HCT116 (cell line): Measurements from ENCODE around the gene RPTOR. TPM values are rescaled to one million over a fixed set of nuclear protein-coding genes. Genes with fewer than 3 reads are reported as not detected.

ENCODE experiments used
- ATAC-seq: fragments of 200-7000 bp; cut with Tn5 transposase; 2 replicates; pipeline ENCODE4 v1.9.1; 2020; ENCODE audit warnings: mild to moderate bottlenecking, moderate library complexity
- BruUV-seq: library from RNA; stranded (reverse); fragments of 400-500 nt; replicated peaks from 2 replicates; lab custom pipeline; 2021; lab: Mats Ljungman, UMichigan
- CTCF ChIA-PET: fragments of 300-600 bp; sonication (Branson Sonifier 250); formaldehyde crosslinking; loops from one replicate; lab custom pipeline; 2021; ENCODE audit warnings: antibody characterized with exemption; lab: Charles Lee
- POLR2A ChIA-PET: fragments of 300-600, 350-600 bp; sonication (Branson Sonifier 250); formaldehyde crosslinking; loops from one replicate; lab custom pipeline; 2021; ENCODE audit warnings: antibody characterized with exemption; lab: Charles Lee
- RAD21 ChIA-PET, 2 experiments: fragments of 300-600 bp; sonication (Branson Sonifier 250); formaldehyde crosslinking; loops; one replicate each; lab custom pipeline; 2023; ENCODE audit warnings: low total read pairs in 2 of 2; ENCODE audit not compliant: uncharacterized antibody in 2 of 2, unreplicated experiment in 2 of 2, low non-redundant PET in 1 of 2; lab: Charles Lee
- DNase-seq: peaks from one replicate; pipeline ENCODE4 v3.0.0-alpha.2; 2010; ENCODE audit warnings: low read depth, low spot score
- H2AFZ ChIP-seq: fragments of 200-600 bp; shearing (Covaris generic), sonication (generic); 2 replicates; pipeline ENCODE4 v1.6.1; 2017; ENCODE audit warnings: low read depth, mixed run types, mixed read lengths, antibody characterized with exemption, low read length; ENCODE audit not compliant: poor library complexity, severe bottlenecking
- H3K27ac ChIP-seq: 2 replicates; pipeline ENCODE4 v1.5.1; 2012; ENCODE audit warnings: low read depth, low read length
- H3K27me3 ChIP-seq: fragments of 200-600 bp; sonication (generic); 2 replicates; pipeline ENCODE4 v1.6.1; 2016; ENCODE audit warnings: mixed run types, low read length, mixed read lengths; ENCODE audit not compliant: insufficient read depth
- H3K36me3 ChIP-seq, 2 experiments: fragments of 200-500 bp in 1 of 2; fragments of 200-600 bp in 1 of 2; sonication (Bioruptor generic) in 1 of 2; sonication (generic) in 1 of 2; 2 replicates each; pipeline versions ENCODE4 v1.5.1 to v1.6.1; 2014 to 2016; ENCODE audit warnings: low read length in 2 of 2, inconsistent platforms in 1 of 2, mixed read lengths in 1 of 2, mixed run types in 1 of 2; ENCODE audit not compliant: insufficient read depth in 2 of 2, control insufficient read depth in 1 of 2
- H3K4me1 ChIP-seq, 2 experiments: fragments of 200-600 bp in 1 of 2; sonication (generic) in 1 of 2; 2 replicates each; pipeline versions ENCODE4 v1.5.1 to v1.6.1; 2012 to 2017; ENCODE audit warnings: low read length in 2 of 2, inconsistent platforms in 1 of 2, mild to moderate bottlenecking in 1 of 2, mixed read lengths in 1 of 2, mixed run types in 1 of 2, moderate library complexity in 1 of 2; ENCODE audit not compliant: insufficient read depth in 2 of 2, control insufficient read depth in 1 of 2
- H3K4me2 ChIP-seq: fragments of 200-600 bp; sonication (generic); 2 replicates; pipeline ENCODE4 v1.6.1; 2017; ENCODE audit warnings: mixed run types, low read length, mixed read lengths
- H3K4me3 ChIP-seq, 2 experiments: fragments of 200-600 bp in 1 of 2; sonication (generic) in 1 of 2; replicated peaks in 1 of 2; 2 replicates each; pipeline ENCODE4 v1.5.1; 2011 to 2016; ENCODE audit warnings: low read length in 2 of 2, control low read depth in 1 of 2, low read depth in 1 of 2, mild to moderate bottlenecking in 1 of 2, mixed read lengths in 1 of 2, mixed run types in 1 of 2
- H3K79me2 ChIP-seq: fragments of 200-600 bp; sonication (generic); 2 replicates; pipeline ENCODE4 v1.6.1; 2017; ENCODE audit warnings: mild to moderate bottlenecking, mixed run types, low read length, moderate library complexity, mixed read lengths; ENCODE audit not compliant: insufficient read depth
- H3K9ac ChIP-seq: fragments of 200-600 bp; sonication (generic); 2 replicates; pipeline ENCODE4 v1.6.1; 2016; ENCODE audit warnings: low read length, mixed read lengths
- H3K9me2 ChIP-seq: fragments of 200-600 bp; sonication (generic), shearing (Covaris generic); 2 replicates; pipeline ENCODE4 v1.6.1; 2017; ENCODE audit warnings: mixed run types, mild to moderate bottlenecking, moderate library complexity; ENCODE audit not compliant: insufficient read depth
- H3K9me3 ChIP-seq, 2 experiments: fragments of 200-500 bp in 1 of 2; fragments of 200-600 bp in 1 of 2; sonication (Bioruptor generic) in 1 of 2; sonication (generic) in 1 of 2; 2 replicates each; pipeline ENCODE4 v1.6.1; 2014 to 2017; ENCODE audit warnings: low read length in 2 of 2, mixed read lengths in 2 of 2, inconsistent platforms in 1 of 2, low read depth in 1 of 2, mild to moderate bottlenecking in 1 of 2, mixed run types in 1 of 2, moderate library complexity in 1 of 2; ENCODE audit not compliant: control insufficient read depth in 1 of 2, insufficient read depth in 1 of 2
- H4K20me1 ChIP-seq: fragments of 200-600 bp; sonication (generic), shearing (Covaris generic); 2 replicates; pipeline ENCODE4 v1.6.1; 2017; ENCODE audit warnings: mixed run types, mild to moderate bottlenecking, moderate library complexity; ENCODE audit not compliant: insufficient read depth
- CEBPB ChIP-seq: IDR thresholded peaks from 2 replicates; pipeline ENCODE4 v1.6.1; 2012; ENCODE audit warnings: low read depth
- JUND ChIP-seq: IDR thresholded peaks from 2 replicates; pipeline ENCODE4 v1.6.1; 2012
- POLR2A ChIP-seq: IDR thresholded peaks from 2 replicates; pipeline ENCODE4 v1.7.0; 2011; ENCODE audit warnings: borderline replicate concordance; ENCODE audit not compliant: insufficient read depth, insufficient read length; ENCODE audit errors: extremely low read depth
- SP1 ChIP-seq: IDR thresholded peaks from 2 replicates; pipeline ENCODE4 v1.6.1; 2012; ENCODE audit warnings: low read depth
- SRF ChIP-seq: IDR thresholded peaks from 2 replicates; pipeline ENCODE4 v1.6.1; 2012; ENCODE audit warnings: low read depth
- ZNF274 ChIP-seq: fragments of 200-500 bp; sonication (Bioruptor generic); IDR thresholded peaks from 2 replicates; pipeline ENCODE4 v1.6.1; 2014; ENCODE audit warnings: mild to moderate bottlenecking, low read depth, low read length, inconsistent platforms
- intact Hi-C: fragments of 100-400 bp; cut with micrococcal nuclease; formaldehyde crosslinking; loops from 2 replicates; pipeline ENCODE4 v1.10.0; 2022
- total RNA-seq: library from RNA; stranded (reverse); gene quantifications from one replicate; pipeline ENCODE4 v1.2.1, GENCODE V29; 2021; ENCODE audit not compliant: unreplicated experiment
- TF ChIP-seq, protein P1 (sequence below): IDR thresholded peaks from 2 replicates; pipeline ENCODE4 v1.6.1; 2012; ENCODE audit warnings: low read depth
- TF ChIP-seq, protein P2 (sequence below): IDR thresholded peaks from 2 replicates; pipeline ENCODE4 v1.6.1; 2012
- TF ChIP-seq, protein P3 (sequence below), 3 experiments: fragments of 200-600 bp in 1 of 3; sonication (generic) in 1 of 3; IDR thresholded peaks in 2 of 3; conservative IDR thresholded peaks in 1 of 3; 2 replicates each; pipeline ENCODE4 v1.5.1; 2012 to 2017; ENCODE audit warnings: low read depth in 2 of 3, low read length in 2 of 3, antibody characterized with exemption in 1 of 3, borderline replicate concordance in 1 of 3, control low read depth in 1 of 3, mild to moderate bottlenecking in 1 of 3, mixed read lengths in 1 of 3, mixed run types in 1 of 3, moderate library complexity in 1 of 3; ENCODE audit not compliant: insufficient read depth in 1 of 3

RPTOR gene
- total RNA-seq, 1 experiment from 2014 or later: 69.5 TPM

DNA sequence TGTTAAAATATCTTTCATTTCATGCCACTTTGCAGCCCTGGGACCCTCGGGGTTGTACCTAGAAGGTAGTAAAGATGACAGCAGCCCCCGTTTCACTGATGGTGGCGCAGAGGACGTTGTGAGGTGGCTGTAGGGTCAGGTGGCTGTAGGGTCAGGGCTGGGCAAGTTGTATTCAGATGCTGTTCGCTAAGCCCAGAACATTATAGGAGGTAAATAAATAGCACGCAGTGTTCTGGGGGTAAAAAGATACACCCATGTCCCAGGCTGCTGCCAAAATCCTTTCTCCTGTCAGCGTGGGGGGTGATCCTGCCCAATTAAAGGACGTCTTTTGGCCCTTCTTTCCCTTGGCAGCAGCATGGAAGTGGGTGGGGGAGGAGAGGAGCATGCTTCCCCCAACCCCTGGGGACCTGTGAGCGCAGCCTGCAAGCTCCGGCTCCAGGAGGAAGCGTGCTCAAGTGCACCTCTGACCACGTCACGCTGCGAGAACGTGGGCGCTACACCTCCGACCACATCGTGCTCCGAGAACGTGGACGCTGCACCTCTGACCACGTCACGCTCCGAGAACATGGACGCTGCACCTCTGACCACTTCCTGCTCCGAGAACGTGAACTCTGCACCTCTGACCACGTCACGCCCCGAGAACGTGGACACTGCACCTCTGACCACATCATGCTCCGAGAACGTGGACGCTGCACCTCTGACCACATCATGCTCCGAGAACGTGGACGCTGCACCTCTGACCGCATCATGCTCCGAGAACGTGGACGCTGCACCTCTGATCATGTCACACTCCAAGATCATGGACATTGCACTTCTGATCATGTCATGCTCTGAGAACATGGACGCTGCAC is 182.1 kb downstream of the RPTOR start:
- H3K4me2 ChIP-seq: no peak overlapping the region
- peaks cover 13 to 23% of the 10 kb centered on the region in 2 experiments for H3K4me1 ChIP-seq
- intact Hi-C loops: no loop called here
- no peaks in the 10 kb centered on the region for H3K9me2 ChIP-seq
- H4K20me1 ChIP-seq: no peaks in the 10 kb centered on the region
- no peak overlapping the region for H3K4me3 ChIP-seq
- no peak overlapping the region for H2AFZ ChIP-seq
- ChIA-PET RAD21 (no interaction called here), CTCF (no interaction called here), POLR2A (no interaction called here)
- H3K9ac ChIP-seq: no peak overlapping the region
- TF ChIP-seq, protein P1, sequence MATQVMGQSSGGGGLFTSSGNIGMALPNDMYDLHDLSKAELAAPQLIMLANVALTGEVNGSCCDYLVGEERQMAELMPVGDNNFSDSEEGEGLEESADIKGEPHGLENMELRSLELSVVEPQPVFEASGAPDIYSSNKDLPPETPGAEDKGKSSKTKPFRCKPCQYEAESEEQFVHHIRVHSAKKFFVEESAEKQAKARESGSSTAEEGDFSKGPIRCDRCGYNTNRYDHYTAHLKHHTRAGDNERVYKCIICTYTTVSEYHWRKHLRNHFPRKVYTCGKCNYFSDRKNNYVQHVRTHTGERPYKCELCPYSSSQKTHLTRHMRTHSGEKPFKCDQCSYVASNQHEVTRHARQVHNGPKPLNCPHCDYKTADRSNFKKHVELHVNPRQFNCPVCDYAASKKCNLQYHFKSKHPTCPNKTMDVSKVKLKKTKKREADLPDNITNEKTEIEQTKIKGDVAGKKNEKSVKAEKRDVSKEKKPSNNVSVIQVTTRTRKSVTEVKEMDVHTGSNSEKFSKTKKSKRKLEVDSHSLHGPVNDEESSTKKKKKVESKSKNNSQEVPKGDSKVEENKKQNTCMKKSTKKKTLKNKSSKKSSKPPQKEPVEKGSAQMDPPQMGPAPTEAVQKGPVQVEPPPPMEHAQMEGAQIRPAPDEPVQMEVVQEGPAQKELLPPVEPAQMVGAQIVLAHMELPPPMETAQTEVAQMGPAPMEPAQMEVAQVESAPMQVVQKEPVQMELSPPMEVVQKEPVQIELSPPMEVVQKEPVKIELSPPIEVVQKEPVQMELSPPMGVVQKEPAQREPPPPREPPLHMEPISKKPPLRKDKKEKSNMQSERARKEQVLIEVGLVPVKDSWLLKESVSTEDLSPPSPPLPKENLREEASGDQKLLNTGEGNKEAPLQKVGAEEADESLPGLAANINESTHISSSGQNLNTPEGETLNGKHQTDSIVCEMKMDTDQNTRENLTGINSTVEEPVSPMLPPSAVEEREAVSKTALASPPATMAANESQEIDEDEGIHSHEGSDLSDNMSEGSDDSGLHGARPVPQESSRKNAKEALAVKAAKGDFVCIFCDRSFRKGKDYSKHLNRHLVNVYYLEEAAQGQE: no peak
- TF ChIP-seq ZNF274 (no peak), SP1 (no peak), CEBPB (no peak), JUND (no peak), POLR2A (no peak), SRF (no peak)
- TF ChIP-seq, protein P2, sequence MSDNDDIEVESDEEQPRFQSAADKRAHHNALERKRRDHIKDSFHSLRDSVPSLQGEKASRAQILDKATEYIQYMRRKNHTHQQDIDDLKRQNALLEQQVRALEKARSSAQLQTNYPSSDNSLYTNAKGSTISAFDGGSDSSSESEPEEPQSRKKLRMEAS: no peak
- TF ChIP-seq, protein P3, sequence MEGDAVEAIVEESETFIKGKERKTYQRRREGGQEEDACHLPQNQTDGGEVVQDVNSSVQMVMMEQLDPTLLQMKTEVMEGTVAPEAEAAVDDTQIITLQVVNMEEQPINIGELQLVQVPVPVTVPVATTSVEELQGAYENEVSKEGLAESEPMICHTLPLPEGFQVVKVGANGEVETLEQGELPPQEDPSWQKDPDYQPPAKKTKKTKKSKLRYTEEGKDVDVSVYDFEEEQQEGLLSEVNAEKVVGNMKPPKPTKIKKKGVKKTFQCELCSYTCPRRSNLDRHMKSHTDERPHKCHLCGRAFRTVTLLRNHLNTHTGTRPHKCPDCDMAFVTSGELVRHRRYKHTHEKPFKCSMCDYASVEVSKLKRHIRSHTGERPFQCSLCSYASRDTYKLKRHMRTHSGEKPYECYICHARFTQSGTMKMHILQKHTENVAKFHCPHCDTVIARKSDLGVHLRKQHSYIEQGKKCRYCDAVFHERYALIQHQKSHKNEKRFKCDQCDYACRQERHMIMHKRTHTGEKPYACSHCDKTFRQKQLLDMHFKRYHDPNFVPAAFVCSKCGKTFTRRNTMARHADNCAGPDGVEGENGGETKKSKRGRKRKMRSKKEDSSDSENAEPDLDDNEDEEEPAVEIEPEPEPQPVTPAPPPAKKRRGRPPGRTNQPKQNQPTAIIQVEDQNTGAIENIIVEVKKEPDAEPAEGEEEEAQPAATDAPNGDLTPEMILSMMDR (IDR thresholded peaks at IDR 0.05 in 2 of 3, conservative IDR thresholded peaks at IDR 0.05 in 1 of 3; ENCODE audit: borderline replicate concordance in 1 of 3, insufficient read depth in 1 of 3, low read depth in 2 of 3, low read length in 2 of 3): no peak
- peaks cover 51% of the 10 kb centered on the region for H3K79me2 ChIP-seq
- no peak overlapping the region for H3K27ac ChIP-seq
- H3K9me3 ChIP-seq: no peaks in the 10 kb centered on the region
- no peaks in the 10 kb centered on the region for H3K36me3 ChIP-seq
- H3K27me3 ChIP-seq: no peaks in the 10 kb centered on the region
- no TSS peak for BruUV-seq
- ATAC-seq: no peak
- DNase-seq: no peak
